Mononuclear cell (primary cell): ENCODE data around the gene ELF3. TPM values are rescaled to one million over a fixed set of nuclear protein-coding genes. Genes with fewer than 3 reads are reported as not detected.

Source experiments
- total RNA-seq: library from RNA; depleted of rRNA; stranded (reverse); fragments of >200 nt; gene quantifications from one replicate; pipeline ENCODE4 v1.2.3, GENCODE V29; 2012

The ELF3 gene
- total RNA-seq, 1 donor: 2.8 TPM

Other genes starting within 250 kb of the ELF3 start
- gene IPO9, start 181.4 kb upstream of the ELF3 start, total RNA-seq: 14.4 TPM
- gene SHISA4, start 121.7 kb upstream of the ELF3 start, total RNA-seq: 0.63 TPM
- gene LMOD1, start 64.0 kb upstream of the ELF3 start, total RNA-seq: not detected
- gene TIMM17A, start 55.1 kb upstream of the ELF3 start, total RNA-seq: 30.5 TPM
- 41.3 TPM for gene RNPEP, start 27.9 kb upstream of the ELF3 start, total RNA-seq
- not detected for gene GPR37L1, start 112.3 kb downstream of the ELF3 start, total RNA-seq
- gene ARL8A, start 134.2 kb downstream of the ELF3 start, total RNA-seq: 63.6 TPM
- gene PTPN7, start 150.0 kb downstream of the ELF3 start, total RNA-seq: 51.7 TPM
- 1.3 TPM for gene LGR6, start 183.2 kb downstream of the ELF3 start, total RNA-seq